Peyer's patch (tissue), 4 donors: ENCODE measurements around the gene SNX6.

ENCODE experiments used
- CTCF ChIP-seq, 6 experiments: fragments of 450-650 bp in 4 of 6; fragments of 200-600 bp in 2 of 6; sonication (generic) in 1 of 6; IDR thresholded peaks; one replicate each; pipeline ENCODE4 v1.5.1; 2017 to 2019; ENCODE audit warnings: antibody characterized with exemption in 6 of 6, mild to moderate bottlenecking in 3 of 6, moderate library complexity in 1 of 6
- POLR2A ChIP-seq, 2 donors: fragments of 450-650 bp; IDR thresholded peaks; one replicate each; pipeline ENCODE4 v1.5.1; 2017; ENCODE audit warnings: antibody characterized with exemption in 2 of 2, mild to moderate bottlenecking in 2 of 2, moderate library complexity in 2 of 2

GRCh38 chr14:34623506-34623905 is 6.4 kb downstream of the SNX6 start:
- no peak for TF ChIP-seq CTCF (IDR thresholded peaks at IDR 0.05)
- TF ChIP-seq POLR2A (IDR thresholded peaks at IDR 0.05) = no peak
